GM13976 (cell line): ENCODE measurements around the gene PLXDC1.

ENCODE experiments used
- DNase-seq: peaks from one replicate; pipeline ENCODE4 v3.0.0; 2012; ENCODE audit warnings: low spot score
- in situ Hi-C: fragments of 300-500 bp; cut with MboI; formaldehyde crosslinking; loops from one replicate; pipeline ENCODE4 v1.12.0; 2022; ENCODE audit warnings: low sequenced_read_pairs, mixed read lengths, inconsistent platforms; ENCODE audit not compliant: unreplicated experiment
- TF ChIP-seq, protein P1 (sequence below): IDR thresholded peaks from 2 replicates; pipeline ENCODE4 v1.5.1; 2012; ENCODE audit warnings: borderline replicate concordance, mild to moderate bottlenecking; ENCODE audit not compliant: insufficient read depth; ENCODE audit errors: extremely low read depth, missing control alignments, control extremely low read depth

Gene PLXDC1

DNA sequence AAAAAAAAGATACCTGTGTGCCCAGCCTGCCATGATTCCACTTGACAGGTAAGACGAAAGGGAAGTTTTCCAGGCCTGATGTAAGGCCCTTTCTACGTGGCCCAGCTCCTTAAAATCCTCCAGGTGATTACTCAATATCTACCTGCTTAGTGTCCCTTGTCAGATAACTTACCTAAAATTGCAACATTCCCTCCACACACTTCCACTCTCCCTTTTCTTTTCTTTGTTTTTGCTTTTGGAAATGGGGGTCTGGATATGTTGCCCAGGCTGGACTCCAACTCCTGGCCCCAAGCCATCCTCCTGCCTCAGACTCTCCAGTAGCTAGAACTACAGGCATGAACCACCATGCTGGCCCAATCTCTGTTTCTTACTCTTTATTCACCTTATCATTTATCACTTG is 7.2 kb upstream of the PLXDC1 start:
- TF ChIP-seq, protein P1, sequence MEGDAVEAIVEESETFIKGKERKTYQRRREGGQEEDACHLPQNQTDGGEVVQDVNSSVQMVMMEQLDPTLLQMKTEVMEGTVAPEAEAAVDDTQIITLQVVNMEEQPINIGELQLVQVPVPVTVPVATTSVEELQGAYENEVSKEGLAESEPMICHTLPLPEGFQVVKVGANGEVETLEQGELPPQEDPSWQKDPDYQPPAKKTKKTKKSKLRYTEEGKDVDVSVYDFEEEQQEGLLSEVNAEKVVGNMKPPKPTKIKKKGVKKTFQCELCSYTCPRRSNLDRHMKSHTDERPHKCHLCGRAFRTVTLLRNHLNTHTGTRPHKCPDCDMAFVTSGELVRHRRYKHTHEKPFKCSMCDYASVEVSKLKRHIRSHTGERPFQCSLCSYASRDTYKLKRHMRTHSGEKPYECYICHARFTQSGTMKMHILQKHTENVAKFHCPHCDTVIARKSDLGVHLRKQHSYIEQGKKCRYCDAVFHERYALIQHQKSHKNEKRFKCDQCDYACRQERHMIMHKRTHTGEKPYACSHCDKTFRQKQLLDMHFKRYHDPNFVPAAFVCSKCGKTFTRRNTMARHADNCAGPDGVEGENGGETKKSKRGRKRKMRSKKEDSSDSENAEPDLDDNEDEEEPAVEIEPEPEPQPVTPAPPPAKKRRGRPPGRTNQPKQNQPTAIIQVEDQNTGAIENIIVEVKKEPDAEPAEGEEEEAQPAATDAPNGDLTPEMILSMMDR: no peak
- DNase-seq: no peak
- in situ Hi-C loops: loop anchor here (10.0 kb wide), 1 partner anchor 174 kb away; no protein-coding TSS in a partner anchor

DNA sequence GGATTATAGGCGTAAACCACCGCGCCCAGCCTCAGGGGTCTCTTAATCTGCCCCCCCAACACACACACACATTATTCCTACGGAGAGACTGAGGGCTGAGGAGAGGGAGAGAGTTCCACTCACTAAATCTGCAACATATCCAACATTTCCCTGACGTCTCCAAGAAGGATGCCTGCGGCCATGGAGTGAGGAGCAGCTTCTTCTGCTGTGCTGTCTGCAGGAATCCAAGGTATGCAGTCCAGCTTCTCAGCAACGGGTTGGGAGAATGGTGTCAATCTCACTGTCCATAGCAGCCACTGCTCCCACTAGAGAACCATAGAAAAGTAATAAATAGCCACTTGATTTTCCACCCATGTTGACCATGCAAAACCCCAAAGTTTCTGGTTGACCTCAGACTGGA is 5.1 kb upstream of the PLXDC1 start:
- no peak for DNase-seq
- in situ Hi-C loops: loop anchor here (10.0 kb wide), 1 partner anchor 172 kb away; no protein-coding TSS in a partner anchor
- TF ChIP-seq, protein P1: no peak

DNA sequence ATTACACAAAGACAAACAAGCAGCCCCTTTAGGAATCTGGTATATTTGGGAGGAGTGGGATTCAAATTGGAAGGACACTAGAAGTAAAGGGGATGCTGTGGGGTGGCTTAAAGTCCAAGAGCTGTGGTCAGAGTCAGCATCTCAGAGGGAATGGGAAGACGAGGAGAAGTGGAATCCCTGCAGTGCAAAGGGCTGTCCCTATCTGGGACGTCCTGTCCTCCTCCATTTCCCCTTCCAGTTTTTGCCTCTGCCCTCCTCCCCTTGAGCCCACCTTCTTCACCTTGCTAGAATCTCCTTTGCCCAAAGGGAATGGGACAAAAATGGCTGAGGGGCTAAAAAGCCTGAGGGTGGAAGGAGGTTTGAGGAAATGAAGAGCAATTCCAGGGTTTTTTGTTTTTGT is 4.2 kb upstream of the PLXDC1 start:
- TF ChIP-seq, protein P1: no peak
- in situ Hi-C loops: loop anchor here (10.0 kb wide), 1 partner anchor 171 kb away; no protein-coding TSS in a partner anchor
- no peak for DNase-seq

DNA sequence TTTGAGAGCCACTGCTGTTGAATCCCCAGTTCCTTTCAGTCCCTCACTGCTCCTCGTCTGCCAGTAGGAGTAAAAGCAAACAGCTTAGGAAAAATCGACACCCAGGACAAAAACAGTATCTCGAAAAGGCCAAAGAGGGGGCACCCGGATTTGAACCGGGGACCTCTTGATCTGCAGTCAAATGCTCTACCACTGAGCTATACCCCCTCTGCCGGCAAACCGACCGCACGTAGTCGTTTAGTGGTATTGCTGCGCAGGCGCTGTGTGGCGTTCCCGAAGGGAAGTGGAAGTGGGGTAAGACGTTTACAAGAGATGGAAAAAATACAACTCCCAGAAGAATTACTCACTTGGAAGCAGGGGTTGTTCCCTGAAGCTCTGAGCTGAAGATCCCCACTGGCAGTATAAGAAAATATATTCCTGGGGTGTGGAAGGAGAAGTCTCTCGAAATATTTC is 2.2 kb upstream of the PLXDC1 start:
- in situ Hi-C loops: loop anchor here (10.0 kb wide), 1 partner anchor 169 kb away; no protein-coding TSS in a partner anchor
- peak; percentile 76 for DNase-seq
- TF ChIP-seq, protein P1: no peak

DNA sequence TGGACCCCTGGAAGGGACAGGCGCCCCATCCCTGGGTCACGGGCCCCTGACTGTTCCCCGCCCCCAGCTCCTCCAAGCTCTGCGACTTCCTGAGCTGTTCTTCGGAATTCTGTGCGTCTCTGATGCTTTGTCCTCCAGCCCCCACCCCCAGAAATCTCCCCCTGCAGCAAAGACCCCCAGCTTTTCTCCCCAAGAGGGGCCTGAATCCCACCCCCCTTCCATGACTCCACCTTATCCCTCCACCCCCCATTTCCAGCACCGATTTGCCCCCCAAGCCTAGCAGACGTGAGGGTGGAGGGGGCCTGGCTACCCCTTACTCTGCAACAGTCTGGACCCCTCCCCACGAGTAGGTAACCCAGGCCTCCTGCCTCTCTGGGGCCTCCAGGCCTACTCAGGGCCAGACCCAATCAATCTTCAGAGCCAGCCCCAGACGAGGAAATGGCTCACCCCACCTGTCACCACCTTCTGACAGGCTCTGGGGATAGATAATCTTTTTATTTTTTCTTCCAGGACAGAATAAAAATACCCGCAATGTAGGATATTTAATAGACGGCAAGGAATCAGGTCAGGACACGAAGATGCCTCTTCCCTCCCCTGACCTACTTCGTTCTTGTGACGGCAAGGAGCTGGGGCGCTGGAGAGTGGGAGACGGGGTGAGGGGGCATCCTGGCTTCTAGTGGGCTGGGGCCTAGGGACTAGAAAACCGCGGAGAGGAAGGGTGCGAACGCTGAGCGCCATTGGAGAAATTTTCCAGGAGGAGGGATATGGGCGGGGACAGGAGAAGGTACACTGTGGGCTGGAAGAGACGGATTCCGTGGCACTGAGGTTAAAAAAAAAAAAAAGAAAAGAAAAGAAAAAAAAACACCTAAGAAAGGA is 744 bp upstream of the PLXDC1 start:
- DNase-seq: no peak
- in situ Hi-C loops: loop anchor here (10.0 kb wide), 1 partner anchor 167 kb away; no protein-coding TSS in a partner anchor
- TF ChIP-seq, protein P1: no peak

DNA sequence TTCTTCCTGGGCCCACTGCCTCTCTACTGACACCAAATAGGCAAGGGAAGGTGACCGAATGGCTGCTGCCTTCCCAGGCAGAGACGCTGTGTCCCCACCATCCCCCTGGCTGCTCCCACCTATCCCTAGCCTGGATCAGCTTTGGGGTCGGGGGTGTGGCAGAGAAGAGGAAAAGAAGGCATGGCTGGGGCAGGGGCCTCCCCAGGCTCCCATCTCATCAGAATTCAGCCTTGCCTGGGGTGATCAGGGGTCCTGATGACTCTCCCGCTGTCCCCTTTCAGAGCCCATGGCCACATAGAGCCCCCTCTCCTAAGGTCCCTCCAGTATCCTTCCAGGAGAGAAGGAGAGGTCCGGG is 665 bp downstream of the PLXDC1 start:
- DNase-seq: no peak
- in situ Hi-C loops: loop anchor here (10.0 kb wide), 1 partner anchor 166 kb away; no protein-coding TSS in a partner anchor
- TF ChIP-seq, protein P1: no peak
